ENCODE results near the gene ISY1. TPM values are rescaled to one million over a fixed set of nuclear protein-coding genes. Genes with fewer than 3 reads are reported as not detected.
"Not testable (repeated sequence)": the region's sequence is repeated elsewhere in the genome, so short reads cannot be mapped to it uniquely, and the experiment has no call there.

The ISY1 gene
- total RNA-seq, 1 donor: 25.6 TPM

DNA sequence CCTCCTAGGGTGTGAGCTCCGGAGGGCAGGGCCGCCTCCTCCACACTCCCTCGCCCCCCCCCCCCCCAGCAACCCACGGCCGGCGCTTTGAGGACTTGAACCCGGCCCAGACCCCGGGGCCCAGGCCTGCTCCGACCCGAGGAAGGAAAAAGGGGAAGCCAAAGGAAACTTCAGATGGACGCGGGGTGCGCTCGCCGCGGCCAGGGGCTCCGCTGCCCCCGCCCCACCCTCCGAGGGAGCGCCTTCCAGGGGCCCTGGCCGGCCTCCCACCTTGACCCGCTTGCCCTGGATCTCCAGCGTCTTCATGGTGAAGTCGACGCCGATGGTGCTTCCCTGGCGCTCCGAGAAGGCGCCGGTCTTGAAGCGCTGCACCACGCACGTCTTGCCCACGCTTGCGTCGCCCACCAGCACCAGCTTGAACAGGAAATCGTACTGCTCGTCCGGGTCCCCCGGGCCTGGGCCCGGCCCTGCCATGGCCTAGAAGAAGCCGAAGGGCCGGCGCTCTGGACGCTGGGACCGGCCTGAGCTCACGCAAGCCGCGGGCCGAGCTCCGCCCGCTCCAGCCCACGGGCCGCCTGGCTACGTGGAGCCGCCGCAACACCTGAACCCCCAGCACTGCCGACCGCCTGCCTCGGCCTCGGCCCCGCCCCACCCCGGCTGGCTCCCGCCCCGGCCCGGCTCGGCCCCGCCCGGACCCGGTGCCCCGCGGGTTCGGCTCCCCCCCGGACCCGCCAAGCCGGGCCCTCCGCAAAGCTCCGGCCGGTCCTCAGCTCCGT, 39.7 kb downstream of the ISY1 start:
- DNase-seq (ENCODE audit: low read depth in 2 of 3, low spot score in 2 of 3): peak in 2 of 3 donors; percentile 23 to 31

DNA sequence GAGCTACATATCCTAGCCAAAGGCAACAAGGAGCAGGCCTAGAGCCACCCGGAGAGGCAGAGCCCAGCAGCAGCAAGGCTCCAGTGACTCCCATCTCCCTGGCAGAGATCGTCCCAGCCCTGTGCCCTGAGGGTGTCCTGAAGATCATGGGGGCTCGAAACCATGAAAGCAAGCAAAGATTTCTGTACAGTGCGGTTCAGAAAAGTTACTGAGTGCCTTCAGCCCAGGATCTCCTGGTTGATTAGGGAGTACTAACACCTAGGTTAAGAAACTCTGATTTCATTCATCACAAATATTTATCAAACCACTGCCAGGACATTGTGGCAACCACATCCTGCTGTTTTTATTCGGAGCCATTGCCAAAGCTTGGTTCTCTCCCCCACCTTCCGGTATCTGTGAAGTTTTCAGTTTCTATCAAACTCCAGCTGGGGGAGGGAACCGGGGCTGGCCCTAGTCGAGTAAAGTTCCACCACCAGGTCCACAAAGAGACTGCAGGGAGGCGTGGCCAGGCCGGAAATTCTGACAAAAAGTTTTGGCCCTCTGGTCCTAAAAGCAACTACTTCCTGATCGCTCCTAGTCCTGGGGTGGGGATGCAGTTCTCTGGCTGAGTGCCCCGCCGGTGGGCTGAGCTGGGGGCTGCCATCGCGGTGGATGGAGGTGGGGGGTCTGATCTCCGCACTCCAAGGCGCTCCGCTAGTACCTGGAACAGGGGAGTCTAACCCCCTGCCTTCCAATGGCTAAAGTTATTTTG, 40.4 kb downstream of the ISY1 start:
- peak; percentile 70 to 98 (median 93) for DNase-seq (ENCODE audit: low read depth in 2 of 3, low spot score in 2 of 3)

DNA sequence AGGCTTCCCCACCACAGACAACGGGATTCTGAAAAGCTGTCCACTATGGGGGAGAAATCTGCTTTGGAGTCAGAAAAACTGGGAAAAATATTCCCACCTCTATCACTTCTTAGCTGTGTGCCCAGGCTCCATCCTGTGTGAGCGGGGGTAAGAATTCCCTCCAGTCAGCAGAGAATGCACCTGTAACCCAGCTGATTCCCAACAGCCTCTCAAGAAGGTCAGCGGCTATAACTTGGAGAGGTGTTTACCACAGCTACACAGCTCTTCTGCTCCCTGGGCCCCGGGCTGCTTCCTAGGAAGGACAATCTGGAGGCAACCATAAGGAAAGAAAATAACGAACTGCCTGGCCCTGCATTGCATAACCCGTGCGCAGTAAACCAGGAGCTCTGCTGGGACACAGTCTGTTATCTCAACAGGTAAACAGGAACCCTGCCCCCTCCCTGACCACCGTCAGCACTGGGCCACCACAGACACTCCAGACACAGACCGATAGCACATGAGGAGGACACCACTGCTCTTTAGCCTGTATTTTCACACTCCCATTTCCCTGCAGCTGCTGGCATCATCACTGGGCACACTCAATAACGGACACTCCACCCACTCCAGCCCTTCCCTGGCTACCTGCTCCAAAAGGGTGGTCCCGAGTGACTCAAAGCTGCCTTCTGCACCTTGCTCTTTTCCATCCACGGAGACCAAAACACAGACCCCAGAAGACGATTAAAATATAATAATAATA, 41.3 kb downstream of the ISY1 start:
- no peak for DNase-seq (ENCODE audit: low read depth in 2 of 3, low spot score in 2 of 3)

DNA sequence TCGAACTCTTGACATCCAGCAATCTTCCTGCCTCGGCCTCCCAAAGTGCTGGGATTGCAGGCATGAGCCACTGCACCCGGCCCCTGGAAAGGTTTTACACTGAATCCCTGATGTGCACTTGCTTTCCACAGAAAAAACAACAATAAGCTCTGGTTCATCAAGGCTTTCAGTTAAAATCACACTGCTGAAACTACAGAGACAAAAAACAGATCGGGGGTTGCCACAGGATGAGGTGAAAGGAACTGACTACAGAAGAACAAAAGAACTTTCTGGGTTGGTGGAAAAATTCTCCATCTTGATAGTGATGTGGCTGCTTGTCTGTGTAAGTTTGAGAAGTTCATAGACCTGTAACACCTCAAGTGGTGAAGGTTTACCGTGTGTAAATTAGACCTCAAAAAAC, 42.1 kb downstream of the ISY1 start:
- peak in 1 of 3 donors; percentile 56 for DNase-seq (ENCODE audit: low read depth in 2 of 3, low spot score in 2 of 3)

DNA sequence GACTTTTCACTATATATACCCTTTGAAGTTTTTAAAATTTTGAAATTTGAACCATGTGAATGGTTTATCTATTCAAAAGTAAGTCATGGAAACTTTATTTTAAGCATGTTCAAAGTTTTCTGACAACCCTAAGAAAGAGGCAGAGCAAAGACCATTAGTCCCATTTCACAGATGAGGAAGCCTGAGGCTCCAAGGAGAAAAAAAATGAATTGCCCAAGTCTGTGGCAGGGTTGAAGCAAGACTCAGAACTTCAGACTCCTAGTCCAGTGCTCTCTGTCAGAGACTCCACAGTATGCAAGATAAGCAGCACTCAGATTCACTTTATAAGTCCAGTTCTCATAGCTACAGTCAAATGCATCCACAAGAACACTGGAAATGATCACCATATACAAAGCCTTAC, 43.7 kb downstream of the ISY1 start:
- DNase-seq (ENCODE audit: low read depth in 2 of 3, low spot score in 2 of 3): no peak

DNA sequence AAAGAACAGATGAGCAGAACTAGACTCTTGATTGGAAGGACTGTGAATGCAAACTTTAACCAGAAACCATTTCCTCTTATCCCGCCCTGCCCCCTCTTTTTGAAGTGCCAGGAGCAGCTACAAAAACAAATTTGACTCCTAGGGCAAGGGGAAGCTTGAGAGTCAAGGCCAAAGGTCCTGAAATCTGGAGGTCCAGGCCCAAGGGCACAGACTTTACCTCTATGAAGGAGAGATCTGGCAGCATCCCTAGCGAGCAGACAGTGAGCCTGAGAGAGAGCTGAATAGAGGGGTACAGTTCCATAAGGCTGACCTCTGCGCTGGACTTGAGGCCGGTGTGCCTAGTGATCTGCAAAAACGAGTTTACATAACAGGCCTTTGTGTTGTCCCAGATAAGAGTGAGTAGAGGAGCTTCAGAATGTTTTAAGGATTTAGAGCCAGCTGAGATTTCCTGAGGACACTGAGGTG, 44.3 kb downstream of the ISY1 start:
- DNase-seq (ENCODE audit: low read depth in 2 of 3, low spot score in 2 of 3): no peak

DNA sequence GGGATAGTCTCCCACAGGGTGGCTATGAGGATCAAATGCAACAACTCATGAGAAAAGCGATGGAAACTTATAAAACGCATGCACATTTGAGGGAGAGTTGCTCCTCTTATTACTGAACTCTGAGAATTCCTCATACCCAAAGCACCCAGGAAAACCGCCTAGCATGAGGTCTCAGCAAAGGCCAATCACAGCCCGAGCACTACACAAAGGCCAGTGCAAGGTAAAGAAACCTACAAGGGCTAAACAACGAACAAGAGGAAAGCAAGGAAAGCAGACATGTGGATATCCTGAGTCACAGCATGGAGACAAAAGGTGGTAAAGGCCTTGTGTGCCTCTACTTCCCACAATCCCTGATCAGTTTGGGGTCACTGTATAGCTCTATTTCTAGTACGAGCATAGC, 46.4 kb downstream of the ISY1 start:
- DNase-seq (ENCODE audit: low read depth in 2 of 3, low spot score in 2 of 3): no peak

DNA sequence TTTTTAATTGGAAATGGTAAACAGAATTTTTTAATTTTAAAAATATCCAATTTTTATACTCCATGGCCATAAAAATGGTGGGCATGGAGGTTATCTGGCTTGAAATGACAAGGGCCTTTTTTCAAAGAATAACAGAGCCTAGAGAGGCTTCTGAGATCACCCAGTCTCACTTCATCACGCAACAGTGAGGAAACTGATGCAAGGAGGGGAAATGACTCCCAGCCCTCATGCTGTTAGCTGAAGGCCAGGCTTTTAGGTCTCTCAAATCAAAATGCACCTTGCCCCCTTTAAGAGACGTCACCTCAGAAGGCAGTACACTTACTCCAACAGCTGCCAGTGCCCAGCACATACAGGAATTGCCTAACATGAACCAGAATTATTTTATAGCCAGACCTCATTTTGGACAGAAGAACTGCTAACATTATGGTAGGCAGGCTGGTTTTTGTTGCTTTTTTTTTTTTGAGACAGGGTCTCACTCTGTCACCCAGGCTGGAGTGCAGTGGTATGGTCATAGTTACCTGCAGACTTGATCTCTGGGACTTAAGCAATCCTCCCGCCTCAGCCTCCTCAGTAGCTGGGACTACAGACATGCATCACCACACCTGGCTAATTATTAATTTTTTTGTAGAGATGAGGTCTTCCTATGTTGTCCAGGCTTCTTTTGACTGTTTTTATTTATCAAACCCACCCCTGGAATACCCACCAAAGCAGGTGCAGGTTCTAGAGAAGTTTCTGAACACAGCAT, 48.4 kb downstream of the ISY1 start:
- no peak for DNase-seq (ENCODE audit: low read depth in 2 of 3, low spot score in 2 of 3)

DNA sequence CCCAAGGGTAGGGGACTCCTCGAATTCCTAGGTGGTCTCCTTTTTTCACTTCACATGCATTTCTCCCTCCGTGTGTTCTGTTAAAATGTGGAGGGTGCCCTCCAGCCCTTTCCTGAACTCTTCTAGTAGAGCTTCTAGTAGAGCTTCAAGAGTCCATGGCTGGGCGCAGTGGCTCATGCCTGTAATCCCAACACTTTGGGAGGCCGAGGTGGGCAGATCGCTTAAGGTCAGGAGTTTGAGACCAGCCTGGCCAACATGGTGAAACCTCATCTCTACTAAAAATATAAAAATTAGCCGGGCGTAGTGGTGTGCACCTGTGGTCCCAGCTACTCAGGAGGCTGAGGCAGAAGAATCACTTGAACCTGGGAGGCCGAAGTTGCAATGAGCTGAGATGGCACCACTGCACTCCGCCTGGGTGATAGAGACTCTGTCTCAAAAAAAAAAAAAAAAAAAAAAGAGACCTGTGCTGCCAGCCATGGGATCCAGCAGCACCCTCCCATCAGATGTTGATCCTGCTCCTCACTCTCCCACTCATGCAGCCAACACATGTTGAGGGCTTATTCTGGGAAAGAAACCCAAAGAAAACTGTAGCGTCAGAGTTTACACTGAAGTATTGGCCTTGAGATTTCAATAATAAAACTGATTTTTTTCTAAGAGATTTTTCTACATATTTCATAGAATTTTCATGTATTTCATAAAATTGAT, 49.6 kb downstream of the ISY1 start:
- not testable (repeated sequence) for DNase-seq (ENCODE audit: low read depth in 2 of 3, low spot score in 2 of 3)

DNA sequence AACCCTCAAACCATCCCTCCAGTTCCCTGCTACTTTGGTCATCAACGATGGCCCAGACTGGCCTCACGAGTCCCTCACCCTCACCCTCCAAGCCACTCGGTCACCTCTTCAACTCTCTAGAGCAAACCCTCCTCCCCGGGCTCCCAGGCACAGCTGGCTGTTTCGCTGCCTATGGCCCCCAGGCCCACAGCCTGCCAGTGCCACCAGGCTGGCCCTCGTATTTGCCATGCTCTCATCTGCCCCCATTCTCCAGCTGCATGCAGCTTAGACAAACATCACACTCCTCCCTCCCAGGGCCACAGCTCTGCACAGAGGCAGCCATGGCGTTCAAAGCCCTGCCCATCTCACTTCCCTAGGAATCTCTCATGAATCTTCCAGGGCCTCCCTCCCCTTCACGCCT, 53.1 kb downstream of the ISY1 start:
- DNase-seq (ENCODE audit: low read depth in 2 of 3, low spot score in 2 of 3): no peak

DNA sequence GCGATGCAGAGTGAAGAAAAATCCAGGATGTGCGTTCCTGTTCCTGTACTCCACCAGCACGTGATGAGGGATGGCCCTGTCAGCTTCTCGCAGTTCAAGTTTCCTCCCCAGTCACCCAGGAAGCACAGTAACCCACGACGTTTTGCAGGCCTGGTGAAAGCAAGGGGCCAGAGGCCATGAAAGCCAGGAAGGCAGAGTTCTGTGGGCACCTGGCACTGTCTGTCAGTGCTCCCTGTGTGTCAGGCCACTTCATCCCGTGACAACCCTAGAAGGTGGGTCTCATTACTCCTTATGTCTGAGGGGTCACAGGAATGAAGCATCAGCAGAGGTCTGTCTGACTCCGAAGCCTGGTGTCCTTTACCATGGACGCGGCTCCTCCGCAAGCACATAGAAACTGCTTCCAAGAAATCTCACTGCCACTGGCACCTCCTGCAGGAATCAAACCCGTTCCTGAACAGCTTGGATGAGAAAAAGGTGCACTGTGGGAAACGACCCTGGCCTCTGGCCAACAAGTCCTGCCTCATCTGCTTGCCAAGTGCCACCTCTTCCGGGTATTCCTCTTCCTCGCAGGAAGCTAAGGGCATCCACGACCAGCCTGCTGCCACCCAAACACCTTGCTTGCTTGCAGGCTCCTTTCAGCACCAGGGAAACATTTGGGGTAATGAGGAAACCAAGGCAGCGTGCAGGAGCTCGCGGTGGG, 53.8 kb downstream of the ISY1 start:
- DNase-seq (ENCODE audit: low read depth in 2 of 3, low spot score in 2 of 3): no peak

DNA sequence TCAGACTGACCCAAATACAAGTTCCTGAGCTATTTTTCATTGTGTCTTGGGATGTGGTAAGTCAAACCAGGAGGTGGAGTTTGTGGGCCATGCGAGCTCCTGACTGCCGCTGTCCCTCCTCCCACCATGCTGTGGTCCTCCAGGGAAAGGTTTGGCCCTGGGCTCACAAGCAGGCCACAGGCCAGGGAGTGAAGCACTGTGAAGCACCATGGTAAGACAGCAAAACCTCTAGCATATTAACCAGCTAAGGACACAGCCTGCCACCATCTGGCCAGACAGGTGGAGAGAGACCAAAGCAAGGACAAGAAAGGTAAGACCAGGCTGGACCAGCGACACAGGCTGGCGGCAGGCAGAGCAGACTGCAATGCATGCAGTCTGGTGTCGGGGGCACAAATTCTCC, 54.5 kb downstream of the ISY1 start:
- DNase-seq (ENCODE audit: low read depth in 2 of 3, low spot score in 2 of 3): no peak

DNA sequence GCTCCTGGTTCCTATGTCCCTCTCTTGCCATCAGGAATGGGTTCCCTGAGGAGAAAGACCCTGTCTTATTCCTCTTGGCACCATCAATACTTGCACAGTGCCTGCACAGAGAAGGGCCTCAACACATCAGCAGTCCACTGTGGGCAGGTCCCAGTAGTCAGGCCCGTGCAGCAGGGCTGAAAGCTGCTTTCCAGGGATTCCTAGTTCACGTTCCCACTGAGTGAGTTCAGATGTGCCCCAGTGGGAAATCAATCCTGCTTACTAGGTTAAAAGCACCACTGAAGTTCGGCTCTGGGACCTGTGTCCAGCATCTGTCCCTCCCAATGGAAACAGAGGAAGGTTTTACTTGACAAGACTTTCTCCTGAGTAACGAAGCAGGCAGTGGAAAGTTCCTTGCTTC, 55.0 kb downstream of the ISY1 start:
- no peak for DNase-seq (ENCODE audit: low read depth in 2 of 3, low spot score in 2 of 3)

DNA sequence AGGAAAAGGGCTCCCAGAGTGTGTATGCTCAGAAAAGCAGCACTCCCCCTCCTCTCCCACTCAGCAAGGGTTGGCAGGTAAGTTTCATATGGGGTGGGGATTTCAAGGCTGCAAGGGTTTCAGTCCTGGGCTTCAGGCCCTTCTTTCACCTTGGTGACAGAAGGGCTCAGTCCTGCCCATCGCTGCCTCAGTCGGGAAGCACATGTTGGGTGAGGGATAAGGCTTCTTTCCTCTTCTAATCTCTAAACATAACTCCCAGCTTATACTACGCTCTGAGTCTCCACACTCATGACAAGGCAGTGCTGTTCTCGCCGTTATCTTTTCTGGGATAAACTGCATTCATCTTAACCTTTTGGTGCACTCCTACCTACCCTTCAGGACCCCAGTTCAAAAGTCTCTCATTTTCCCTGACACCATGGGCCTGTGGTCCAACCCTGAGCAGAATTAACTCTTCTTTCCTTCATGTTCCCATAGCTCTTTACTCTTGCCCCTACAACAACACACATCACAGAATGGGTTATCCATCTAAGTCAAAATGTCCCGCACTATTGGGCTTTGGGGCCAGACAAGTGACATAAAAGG, 56.3 kb downstream of the ISY1 start:
- no peak for DNase-seq (ENCODE audit: low read depth in 2 of 3, low spot score in 2 of 3)

DNA sequence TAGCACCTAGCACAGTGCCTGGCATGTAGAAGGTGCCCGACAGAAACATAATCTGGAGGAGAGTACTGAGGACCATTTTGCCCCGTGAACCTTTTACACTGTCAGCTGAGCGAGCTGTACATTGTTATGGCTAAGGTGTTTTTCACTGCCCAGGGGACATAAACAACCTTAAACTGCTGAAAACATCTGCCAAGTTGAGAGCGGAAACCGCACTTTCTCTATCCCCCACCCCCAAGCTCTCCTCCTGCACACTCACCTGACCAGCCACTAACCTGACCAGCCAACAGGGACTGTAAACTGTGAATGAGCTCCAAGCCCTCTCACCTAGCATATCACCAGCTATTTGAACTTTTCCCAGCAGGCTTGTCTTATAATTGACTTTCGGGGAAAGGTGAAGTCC, 56.8 kb downstream of the ISY1 start:
- DNase-seq (ENCODE audit: low read depth in 2 of 3, low spot score in 2 of 3): no peak

DNA sequence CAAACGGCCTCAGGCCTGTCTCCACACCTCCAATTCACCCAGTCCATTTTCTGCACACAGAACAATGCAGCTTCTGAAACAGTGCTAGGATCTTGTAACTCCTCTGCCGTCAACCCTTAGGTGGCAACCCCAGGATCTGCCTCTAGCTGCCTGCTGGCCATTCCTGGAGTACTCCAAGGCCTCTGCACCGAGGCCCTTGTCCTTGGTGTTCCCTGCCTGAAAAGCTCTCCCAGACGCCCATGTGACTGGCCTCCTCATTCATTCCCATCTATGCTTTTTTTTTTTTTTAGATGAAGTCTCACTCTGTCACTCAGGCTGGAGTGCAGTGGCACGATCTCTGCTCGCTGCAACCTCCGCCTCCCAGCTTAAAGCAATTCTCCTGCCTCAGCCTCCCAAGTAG, 57.6 kb downstream of the ISY1 start:
- no peak for DNase-seq (ENCODE audit: low read depth in 2 of 3, low spot score in 2 of 3)

DNA sequence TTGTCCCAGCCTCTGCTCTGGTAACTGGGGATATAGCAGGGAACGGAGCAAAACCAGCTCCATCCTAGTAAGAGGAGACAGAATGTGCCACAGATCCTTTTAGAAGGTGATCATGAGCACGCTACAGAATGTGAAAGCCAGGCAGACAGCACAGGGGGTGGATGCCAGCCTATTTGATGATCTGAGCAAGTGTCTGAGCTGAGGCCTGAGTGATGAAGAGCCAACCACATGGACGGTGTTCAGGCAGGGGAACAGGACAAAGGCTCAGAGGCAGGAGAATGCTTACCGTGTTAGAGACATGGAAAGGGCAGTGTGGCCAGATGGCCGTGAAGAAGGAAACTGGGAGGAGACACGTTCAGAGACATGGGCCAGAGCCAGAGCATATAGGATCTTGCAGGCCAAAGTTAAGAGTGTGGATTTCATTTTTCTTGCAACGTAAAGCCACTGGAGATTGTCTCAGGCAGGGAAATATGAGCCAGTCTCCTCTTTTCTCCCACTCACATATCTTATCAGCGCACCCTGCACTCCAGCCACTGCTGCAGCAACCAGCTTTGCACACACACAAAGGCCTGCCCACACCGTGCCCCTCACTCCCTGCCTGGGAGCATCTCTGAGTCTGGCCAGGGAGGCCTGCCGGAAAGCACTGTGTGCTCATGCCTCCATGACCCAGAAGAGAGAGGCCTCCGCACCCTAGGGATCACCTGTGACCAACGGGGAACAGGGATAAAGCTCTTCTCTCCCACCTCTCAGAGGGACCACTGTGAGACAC, 59.3 kb downstream of the ISY1 start:
- DNase-seq (ENCODE audit: low read depth in 2 of 3, low spot score in 2 of 3): no peak

DNA sequence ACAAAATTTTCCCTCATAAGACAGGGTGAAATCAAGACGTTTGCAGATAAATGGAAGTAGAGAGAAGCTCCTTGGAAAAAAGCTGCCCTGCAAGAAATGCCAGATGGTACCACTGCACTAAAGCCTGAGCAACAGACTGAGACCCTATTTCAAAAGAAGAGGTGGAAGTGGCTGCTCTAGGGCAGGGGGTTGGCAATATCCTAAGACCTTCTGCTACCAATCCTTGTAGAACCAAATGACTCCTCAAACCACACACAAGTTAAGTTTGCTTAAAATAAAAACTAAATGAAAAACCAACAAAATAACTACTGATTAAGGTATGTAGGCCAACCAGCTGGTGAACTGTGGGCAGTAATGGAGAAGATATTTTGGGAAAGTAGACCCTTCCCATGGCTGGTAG, 60.6 kb downstream of the ISY1 start:
- no peak for DNase-seq (ENCODE audit: low read depth in 2 of 3, low spot score in 2 of 3)
